NCI-H526 (cell line): ENCODE measurements around the gene SCMH1.
"Not testable (repeated sequence)": the region's sequence is repeated elsewhere in the genome, so short reads cannot be mapped to it uniquely, and the experiment has no call there.

Experiments
- DNase-seq, 2 experiments: peaks; one replicate each; lab custom pipeline; 2025; lab: John Stamatoyannopoulos, UW

The SCMH1 gene

DNA sequence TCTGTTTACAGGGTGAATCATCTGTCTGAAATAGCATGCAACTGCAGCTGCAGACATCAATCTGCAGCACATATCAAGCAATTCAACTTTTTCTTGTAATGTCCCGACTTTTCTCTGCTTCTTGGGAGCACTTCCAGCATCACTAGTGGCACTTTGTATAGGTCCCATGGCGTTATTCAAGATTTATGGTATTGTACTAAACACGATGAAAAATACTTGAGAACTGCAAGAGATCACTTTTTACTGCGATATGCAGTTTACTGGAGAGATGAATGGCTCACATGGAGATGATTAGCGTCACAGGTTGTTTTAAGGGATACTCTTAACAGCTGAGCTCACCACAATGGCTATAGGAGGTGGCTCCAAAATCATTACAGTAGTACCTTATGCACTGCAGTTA lies 7.2 kb upstream of the SCMH1 start:
- DNase-seq: no peak

DNA sequence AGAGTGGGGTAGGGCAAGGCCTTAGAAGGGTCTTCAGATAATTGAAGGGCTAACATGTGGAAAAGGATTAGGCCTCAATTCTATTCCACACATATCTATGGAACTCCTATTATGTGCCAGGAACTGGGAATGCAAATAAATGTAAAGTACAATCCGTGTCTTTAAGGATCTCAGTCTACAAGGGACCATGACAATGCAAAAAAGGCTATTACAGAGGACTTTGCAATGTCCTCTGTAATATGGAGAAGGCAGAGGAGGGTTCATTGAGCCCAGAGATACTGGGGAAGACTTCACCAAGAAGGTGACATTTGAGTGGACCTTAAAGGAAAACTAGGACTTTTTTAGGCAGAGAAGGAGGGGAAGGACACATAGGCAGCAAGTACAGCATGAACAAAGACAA lies 4.5 kb upstream of the SCMH1 start:
- peak; percentile 32 to 58 for DNase-seq

DNA sequence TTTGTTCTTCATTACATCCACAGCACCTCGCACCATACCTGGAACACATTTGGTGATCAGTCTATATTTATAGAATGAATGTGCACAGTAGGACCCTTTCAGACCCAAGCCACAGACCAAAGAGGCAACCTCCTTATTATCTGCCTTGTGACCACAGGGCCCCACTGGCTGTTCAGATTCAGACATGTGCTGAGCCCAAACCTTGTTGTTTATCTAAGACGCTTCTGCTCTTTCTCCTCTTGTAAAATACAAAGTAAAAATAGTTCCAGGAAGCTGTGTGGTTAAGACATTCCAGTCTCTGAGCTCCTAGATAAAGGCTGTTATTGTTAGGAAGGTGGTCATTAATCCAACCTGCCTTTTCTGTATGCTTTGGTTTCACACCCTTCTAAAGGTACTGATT lies 3.6 kb upstream of the SCMH1 start:
- DNase-seq: no peak

DNA sequence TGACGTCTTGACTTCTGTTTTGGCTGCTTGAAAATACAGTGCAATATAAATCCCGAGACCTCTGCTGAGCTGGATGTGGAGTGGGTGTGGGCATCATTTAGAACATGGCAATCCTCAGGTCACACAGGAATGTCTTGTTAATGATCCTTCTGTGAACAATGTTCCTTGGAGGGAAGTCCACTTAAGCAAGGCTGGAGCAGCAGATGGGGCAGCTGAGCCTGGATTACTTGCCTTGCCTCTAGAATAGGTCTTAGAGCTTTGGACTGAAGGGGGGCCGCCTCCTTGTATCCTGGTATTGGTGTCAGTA lies 926 bp upstream of the SCMH1 start:
- DNase-seq: no peak

DNA sequence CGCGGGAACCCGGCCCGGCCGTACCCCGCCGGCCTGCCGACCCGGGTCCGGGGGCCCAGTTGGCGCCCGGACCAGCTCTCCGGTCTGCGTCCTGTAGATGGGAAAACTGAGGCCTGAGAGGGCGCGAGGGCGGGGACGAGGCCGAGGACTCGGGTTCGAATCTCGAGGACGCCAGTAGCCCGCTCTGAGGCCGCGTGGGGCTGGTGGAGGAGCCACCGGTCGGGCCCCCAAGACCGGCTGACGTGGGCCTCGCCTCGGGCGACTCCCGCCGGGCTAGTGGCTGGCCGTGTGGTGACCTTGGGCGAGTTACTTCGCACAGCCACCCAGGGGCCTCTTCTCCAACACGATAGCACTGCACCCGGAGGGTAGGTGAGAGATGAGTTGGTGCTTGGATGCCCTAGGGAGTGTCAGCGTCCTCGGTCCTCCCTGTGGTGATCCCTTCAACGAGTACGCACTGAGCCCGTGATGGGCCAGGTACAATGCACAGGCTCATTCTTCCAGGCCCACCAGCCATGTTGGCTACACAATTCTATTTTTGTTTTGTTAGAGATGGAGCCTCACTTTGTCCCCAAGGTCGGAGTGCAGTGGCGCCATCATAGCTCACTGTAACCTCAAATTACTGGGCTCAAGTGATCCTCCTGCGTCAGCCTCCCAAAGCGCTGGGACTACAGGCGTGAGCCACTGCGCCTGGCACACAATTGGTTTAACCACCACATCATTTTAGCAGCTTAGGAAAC lies 404 bp upstream of the SCMH1 start:
- DNase-seq: peak in 1 of 2 experiments; percentile 76

DNA sequence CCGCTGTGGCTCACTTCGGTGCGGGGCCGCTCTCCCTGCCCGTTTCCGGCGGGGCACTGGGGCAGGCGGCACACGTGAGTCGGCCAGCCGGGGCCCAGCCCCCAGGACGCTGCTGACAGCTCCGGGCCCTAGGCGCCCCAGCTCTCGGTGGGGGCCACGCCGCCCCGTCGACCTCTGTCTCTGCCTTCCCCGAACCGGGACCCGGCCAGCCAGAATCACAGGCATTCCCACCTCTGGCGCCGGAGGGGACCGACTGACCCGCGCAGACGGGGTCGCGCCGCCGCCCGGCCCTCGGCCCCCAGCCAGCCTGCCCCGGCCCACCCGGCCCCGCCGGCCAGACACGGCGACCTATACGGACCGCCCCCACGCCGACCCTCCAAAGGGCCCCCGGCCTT lies 755 bp downstream of the SCMH1 start:
- peak; percentile 61 to 84 for DNase-seq

DNA sequence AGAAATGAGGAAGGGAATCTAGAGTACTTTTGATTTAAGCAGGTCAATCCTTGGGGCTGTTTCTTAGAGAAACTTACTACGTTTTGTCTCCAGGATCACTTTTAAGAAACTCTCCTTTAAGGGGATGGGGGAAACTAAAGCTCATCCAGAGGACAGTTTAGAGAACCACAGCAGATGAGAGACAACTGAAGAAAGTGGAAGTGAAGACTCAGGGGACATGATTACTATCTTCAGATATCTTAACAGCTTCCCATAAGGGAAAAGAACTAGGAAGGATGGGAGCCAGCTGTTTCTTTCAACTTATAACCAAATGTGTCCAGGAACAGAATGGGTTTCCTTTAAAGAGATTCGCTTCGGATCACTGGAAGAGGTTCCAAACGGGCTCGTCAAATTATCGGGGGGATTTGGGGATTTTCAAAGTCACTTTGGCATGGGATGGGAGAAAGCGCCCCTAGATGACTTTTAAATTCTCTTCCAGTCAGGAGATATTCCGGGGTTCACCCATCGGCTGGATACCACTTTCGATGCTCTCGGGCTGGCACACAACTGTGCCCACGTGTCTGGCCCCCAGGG lies 1.2 kb downstream of the SCMH1 start:
- DNase-seq: no peak

DNA sequence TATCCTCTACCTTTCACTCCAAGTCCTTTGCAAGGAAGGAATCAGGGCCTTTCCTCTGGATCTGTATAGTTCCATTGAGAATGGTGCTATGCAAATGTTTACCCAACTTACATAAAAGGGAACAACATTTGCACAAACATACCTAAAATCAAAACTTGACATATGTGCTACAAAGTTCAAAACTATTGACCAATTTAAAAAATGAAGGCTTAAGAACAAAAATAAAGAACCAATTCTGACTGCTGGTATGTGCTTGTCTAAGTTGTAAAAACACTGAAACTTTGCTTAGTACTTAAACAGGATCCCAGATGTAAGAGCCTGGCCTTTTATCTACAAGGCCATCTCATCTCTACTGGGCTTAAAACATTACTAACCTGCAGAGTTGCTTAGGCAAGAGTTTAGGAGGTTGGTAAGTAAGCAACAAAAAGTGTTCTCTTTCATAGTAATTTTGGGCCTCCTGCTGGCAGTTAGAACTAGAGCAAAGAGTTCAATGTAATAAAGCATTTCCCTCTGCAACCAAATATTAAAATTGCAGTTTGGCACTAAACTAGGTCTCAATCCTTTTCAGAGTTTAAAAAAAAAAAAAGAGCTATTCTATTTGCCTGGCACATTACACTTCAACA lies 2.0 kb downstream of the SCMH1 start:
- peak; percentile 18 to 49 for DNase-seq

DNA sequence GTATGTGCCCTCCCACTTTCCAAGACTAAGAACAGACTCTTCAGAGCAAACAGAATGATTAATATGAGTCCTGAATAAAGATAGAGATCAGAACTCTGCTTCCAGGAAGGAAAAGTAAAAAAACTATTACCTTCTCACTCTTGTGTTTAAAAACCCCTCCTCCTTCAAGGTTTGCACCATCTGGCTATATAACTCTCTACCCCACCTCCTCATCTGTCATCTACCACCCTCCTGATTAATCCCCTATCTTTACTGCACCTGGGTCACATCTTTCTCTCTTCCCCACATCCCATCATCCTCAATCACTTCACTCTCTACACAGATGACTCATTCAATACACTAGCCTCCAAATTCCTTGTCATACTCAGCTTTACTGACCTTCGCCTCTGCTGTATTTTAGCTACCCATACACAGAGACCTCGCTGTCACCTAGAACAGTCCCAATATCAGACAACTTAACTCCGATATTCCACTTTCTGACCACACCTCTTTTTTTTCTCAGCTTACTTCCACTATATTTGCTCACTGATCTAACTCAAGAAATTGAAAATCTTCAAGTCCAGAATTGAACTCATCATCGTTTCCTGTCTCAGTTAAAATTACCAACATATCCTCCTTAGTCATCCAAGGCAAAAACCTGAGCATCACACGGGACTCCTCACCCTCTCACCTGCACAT lies 3.7 kb downstream of the SCMH1 start:
- no peak for DNase-seq

DNA sequence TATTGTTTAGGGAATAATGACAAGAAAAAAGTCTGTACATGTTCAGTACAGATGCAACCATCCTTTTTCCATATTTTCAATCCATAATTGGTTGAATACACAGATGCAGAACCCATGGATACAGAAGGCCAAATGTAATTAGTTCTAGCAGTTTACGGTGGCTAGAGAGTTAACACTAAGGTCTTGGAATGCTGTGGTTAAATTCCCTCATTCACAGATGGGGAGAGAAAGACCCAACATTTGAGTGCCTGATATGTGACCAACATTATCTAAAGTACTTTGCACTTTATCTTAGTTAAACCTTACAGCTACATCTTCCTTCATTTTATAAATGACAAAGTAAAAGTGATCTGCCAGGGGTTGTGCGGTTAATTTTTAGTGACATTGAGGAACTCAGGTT lies 5.3 kb downstream of the SCMH1 start:
- no peak for DNase-seq

DNA sequence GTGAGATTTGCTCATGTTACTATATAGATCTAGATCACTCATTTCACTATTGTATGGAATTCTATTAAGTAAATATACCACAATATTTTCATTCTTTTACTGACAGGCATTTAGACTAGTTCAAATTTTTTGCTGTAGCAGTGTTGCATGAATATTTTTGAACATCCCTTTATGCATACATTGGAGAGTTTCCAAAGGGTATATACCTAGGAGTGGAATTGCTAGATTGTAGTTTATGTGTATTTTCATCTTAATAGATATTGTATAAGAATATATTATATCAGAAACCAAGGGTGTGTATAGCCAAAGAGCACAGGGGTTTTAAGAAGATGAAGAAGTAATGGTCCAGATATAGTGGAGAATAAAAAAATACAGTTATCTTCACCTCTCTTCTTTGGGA lies 6.2 kb downstream of the SCMH1 start:
- no peak for DNase-seq

DNA sequence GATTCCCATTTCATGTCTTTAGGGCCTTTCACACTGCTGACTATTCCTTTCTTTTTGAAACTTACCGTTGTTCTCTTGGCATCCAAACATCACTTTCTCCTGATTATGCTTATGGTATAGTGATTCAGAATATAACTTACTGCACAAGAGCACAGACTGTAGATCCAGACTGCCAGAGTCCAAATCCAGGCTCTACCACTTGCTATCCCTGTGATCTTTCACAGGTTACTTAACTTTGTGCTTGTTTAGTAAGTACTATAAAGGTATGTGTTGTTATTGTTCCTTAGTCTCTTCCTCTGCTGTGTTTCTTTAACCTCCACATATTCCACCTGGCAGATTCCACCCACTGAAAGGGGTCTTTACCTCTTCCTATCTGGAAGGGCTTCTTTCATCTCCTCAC lies 8.4 kb downstream of the SCMH1 start:
- no peak for DNase-seq

DNA sequence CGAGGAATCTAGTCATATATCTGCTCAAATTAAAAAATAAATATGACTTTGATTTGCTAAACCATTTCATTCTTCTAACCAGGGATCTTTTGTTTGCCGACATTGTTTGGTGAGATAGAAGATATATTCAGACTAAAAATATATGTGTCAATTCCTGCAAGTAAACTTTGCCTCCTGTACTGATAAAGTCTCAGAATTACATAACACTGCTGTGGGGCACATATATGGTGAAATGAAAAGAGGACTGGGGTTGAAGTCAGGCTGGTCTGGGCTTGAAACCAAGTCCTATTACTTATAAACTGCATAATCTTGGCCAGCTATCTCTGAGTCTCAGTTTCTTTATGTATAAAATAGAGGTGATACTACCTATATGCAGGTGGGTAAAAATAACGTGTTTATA lies 9.8 kb downstream of the SCMH1 start:
- DNase-seq: no peak

DNA sequence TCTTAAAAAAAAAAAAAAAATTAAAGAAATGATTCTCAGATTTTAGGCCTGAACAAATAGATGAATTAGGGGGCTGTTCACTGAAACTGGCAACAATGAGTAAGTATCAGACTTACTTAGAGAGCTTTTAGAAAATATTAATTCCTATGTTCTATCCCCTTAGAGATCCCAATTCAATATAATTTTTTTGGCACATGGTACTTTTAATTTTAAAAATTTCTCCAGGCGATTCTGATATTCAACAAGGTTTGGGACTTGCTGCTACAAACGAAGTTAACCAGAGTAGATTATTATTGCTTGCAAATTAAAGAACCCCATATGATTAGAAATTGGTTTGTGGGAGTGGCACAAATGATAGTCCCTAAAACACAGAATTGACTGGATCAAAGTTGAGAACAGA lies 11.4 kb downstream of the SCMH1 start:
- no peak for DNase-seq

DNA sequence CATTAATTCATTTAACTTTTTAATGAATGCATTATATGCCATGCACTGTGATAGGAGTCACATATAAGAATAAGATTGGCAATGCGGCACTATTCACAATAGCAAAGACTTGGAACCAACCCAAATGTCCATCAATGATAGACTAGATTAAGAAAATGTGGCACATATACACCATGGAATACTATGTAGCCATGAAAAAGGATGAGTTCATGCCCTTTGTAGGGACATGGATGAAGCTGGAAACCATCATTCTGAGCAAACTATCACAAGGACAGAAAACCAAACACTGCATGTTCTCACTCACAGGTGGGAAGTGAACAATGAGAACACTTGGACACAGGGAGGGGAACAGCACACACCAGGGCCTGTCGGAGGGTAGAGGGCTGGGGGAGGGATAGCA lies 12.9 kb downstream of the SCMH1 start:
- DNase-seq: not testable (repeated sequence)

DNA sequence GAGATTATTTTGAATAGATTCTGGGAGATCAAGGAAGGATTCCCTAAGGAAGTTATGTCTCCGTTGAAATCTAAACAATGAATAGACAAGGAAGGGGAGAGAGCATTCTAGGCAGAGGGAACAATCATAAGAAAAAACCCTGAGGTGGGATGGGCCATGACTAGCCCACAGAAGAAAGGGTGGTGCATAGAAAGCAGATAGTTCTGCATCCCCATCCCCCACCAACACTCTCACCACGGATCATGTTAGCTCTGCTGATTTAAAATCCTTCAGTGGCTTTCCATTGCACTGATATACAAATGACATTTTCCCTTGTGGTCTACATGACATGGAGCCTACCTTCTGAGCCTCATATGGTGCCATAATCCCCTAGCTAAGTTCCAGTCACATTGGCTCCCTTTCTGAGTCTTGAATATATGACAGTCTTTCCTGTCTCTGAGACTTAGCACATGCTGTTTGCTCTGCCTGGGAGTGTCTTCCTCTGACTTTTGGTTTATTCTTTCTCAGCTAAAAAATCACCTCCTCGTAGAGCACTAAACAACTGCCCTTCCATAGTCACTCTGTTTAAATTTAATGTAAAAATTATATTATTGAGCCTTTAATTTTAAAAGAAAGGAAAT lies 15.2 kb downstream of the SCMH1 start:
- no peak for DNase-seq

DNA sequence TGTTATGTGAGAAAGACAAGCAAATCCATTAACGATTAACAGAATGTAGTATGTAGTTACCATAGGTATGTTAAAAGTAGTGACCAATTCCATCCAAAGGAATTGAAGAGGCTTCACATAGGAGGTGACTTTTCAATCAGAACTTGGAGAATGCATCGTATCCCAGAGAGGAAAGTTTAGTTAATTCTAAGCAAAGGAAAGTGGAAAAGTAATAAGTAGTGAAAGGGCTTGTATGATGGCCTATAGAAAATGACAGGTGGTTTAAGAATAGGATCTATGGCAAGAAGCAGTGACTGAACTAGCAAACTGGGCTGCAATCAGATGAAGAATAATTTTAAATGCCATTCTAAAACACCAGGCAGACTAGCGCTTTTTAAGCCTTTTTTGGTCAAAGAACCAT lies 16.6 kb downstream of the SCMH1 start:
- DNase-seq: no peak

DNA sequence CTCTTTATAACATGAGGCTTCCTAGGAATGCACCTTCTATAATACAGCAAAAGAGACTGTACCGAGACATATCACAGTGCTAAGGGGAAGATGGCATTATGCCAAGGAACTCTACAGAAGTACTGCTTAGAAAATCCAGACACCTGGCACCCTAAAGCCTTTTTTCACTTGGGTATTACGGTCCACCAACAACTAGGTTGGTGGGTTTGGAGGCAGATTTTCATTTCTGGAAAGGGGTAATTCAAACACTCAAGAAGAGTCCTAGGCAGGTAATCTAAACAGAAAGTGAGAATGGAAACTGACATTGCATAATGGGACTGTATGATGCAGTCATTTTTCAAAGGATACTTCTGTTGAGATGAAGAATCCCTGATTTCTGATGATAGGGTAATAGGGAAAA lies 19.6 kb downstream of the SCMH1 start:
- no peak for DNase-seq

DNA sequence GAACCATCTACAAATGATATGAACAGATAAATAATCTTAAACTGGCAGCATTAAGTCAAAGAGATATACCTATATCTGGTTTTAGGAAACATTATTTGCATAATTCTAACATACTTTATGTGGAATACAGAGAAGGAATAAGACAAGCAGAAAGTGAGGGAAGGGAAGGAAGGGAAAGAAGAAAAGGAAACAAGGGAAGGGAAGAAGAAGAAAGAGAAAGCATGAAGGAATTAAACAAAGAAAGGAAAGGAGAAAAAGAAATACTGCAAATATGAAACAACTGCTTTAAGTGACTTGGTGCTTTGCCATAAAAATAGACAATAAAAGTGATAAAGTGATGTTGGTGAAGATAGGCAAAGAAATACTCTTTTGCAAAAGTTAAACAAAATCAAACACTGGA lies 20.1 kb downstream of the SCMH1 start:
- DNase-seq: no peak

DNA sequence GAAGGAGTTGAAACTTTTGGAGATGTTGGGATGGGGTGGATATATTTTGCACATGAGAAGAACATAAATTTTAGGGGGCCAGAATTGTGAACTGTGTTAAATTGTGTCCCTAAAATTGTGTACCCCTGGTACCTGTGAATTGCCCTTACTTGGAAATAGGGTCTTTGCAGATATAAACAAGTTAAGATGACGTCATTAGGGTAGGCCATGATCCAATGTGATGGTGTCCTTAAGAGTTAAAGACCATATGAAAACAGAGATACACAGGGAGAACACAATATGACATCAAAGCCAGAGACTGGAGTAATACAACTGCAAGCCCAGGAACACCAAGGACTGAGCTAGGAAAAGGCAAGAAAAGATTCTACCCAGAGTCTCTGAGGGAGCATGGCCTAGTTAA lies 24.0 kb downstream of the SCMH1 start:
- DNase-seq: no peak

DNA sequence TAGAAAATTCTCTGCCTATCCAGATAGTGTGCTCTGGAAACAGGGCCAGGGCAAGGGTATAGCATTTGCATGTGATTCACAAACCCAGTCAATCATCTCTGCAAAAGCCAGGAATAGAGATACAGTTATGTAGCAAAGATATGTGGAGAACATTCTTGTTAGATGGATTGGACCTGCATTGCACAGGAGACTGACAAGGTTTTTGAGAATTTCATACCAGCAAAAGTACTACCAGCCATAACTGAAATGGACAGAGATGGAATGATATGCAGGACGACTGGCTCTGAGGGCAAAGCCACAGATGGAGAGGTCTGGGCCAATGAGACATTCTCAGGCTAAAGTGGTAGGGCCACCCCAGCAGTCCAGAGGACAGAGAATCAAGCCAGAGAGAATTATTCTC lies 24.7 kb downstream of the SCMH1 start:
- DNase-seq: no peak

DNA sequence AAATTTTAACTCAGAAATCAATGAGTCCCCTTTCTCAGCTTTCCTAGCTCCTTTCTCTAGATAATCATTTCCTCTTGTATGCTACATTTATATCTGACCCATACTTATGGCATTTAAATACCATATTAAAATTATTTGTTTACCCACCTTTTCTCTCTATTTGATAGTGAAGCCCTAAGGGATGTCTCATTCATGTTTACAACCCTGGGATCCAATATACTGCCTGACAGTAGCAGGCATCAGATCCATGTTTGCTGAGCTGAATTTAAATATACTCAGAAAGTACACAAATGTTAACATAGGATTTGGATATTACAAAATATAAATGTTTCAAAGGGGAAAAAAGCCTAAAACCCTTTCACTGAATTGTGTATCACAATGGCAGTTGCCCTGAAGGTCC lies 26.5 kb downstream of the SCMH1 start:
- DNase-seq: peak; percentile 77

DNA sequence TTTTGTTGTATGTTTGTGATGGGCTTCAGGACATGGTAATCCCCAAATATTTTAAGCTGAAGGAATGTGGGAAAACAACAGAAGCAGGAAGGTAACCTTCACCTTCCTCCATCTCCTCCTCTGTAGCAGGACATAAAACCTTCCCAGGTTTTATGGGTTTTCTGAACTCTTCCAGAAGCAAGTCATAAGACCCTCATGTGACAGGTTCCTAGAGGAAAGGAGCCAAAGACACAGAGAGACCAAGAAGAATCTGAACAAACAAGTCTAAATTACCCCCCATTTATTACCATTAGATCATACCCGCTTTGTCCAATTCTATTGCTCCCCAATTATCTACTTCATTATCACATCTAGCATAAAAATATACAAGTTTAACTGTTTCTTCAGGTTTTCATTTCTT lies 28.8 kb downstream of the SCMH1 start:
- no peak for DNase-seq
